Measurements from ENCODE around the gene CXCL6.

- no peak for TF ChIP-seq EZH2 (IDR thresholded peaks at IDR 0.05; ENCODE audit: borderline replicate concordance, low read length)
- TF ChIP-seq CTCF (conservative IDR thresholded peaks at IDR 0.05 in 1 of 2, IDR thresholded peaks at IDR 0.05 in 1 of 2; ENCODE audit: extremely low read depth in 1 of 2, insufficient read depth in 1 of 2, low read depth in 1 of 2, low read length in 2 of 2), result no peak
These were observed 32.0 kb downstream of the CXCL6 start for GRCh38 chr4:73868206-73869129.
